T-helper 17 cell (primary cell): ENCODE data around the gene TUBGCP6. TPM values are rescaled to one million over a fixed set of nuclear protein-coding genes. Genes with fewer than 3 reads are reported as not detected.
A peak's percentile ranks its signal among the peaks of the same experiment; 100 is the strongest.

Experiments
- ATAC-seq: fragments of 150-1000 bp; cut with Tn5 transposase; 2 replicates; pipeline ENCODE4 v1.10.0; 2021; ENCODE audit warnings: mild to moderate bottlenecking, moderate library complexity
- DNase-seq, 3 donors: peaks; one replicate each; pipeline versions ENCODE4 v3.0.0 to v3.0.0-alpha.2; 2020 to 2021
- H3K9me3 ChIP-seq: one replicate; pipeline ENCODE4 v1.7.0; 2013; ENCODE audit warnings: low read length, mild to moderate bottlenecking; ENCODE audit not compliant: control insufficient read depth, poor library complexity, severe bottlenecking
- H3K27ac Mint-ChIP-seq: one replicate; pipeline ENCODE4 v1.8.0; 2022; ENCODE audit warnings: mild to moderate bottlenecking, moderate library complexity, mixed read lengths
- H3K27me3 Mint-ChIP-seq: one replicate; pipeline ENCODE4 v1.8.0; 2022; ENCODE audit warnings: mixed read lengths
- H3K36me3 Mint-ChIP-seq: one replicate; pipeline ENCODE4 v1.8.0; 2022; ENCODE audit warnings: low read depth, mixed read lengths
- H3K4me1 Mint-ChIP-seq: one replicate; pipeline ENCODE4 v1.8.0; 2022; ENCODE audit warnings: mild to moderate bottlenecking, mixed read lengths
- H3K4me3 Mint-ChIP-seq: one replicate; pipeline ENCODE4 v1.8.0; 2022; ENCODE audit warnings: mild to moderate bottlenecking, moderate library complexity, mixed read lengths
- total RNA-seq, 4 donors: library from RNA in 2 of 4; stranded (reverse) in 2 of 4; gene quantifications; one replicate each; pipeline ENCODE4 v1.2.3 and lab custom pipeline; 2022 to 2026

Gene TUBGCP6
- total RNA-seq, 2 donors from 2014 or later = 110 to 122 TPM

- no peaks in the 10 kb centered on the region for H3K36me3 Mint-ChIP-seq
- no peak for DNase-seq
- no peak overlapping the region for H3K27ac Mint-ChIP-seq
- no peaks in the 10 kb centered on the region for H3K27me3 Mint-ChIP-seq
- no peak for ATAC-seq
- no peaks in the 10 kb centered on the region for H3K9me3 ChIP-seq
- H3K4me3 Mint-ChIP-seq = no peak overlapping the region
- H3K4me1 Mint-ChIP-seq = peaks cover 2% of the 10 kb centered on the region
Observed at GRCh38 chr22:50283821-50284220, 39.0 kb upstream of the TUBGCP6 start.

GRCh38 chr22:50282361-50283155 is 37.7 kb upstream of the TUBGCP6 start:
- Mint-ChIP-seq H3K27me3 (no peaks in the 10 kb centered on the region), H3K27ac (no peak overlapping the region), H3K36me3 (no peaks in the 10 kb centered on the region), H3K4me1 (peaks cover 2% of the 10 kb centered on the region), H3K4me3 (no peak overlapping the region)
- no peak for DNase-seq
- ATAC-seq = no peak
- no peaks in the 10 kb centered on the region for H3K9me3 ChIP-seq

GRCh38 chr22:50281957-50282356 is 37.1 kb upstream of the TUBGCP6 start:
- no peak for ATAC-seq
- Mint-ChIP-seq H3K4me3 (no peak overlapping the region), H3K36me3 (no peaks in the 10 kb centered on the region), H3K27me3 (no peaks in the 10 kb centered on the region), H3K27ac (no peak overlapping the region), H3K4me1 (peaks cover 2% of the 10 kb centered on the region)
- H3K9me3 ChIP-seq = no peaks in the 10 kb centered on the region
- no peak for DNase-seq

DNA sequence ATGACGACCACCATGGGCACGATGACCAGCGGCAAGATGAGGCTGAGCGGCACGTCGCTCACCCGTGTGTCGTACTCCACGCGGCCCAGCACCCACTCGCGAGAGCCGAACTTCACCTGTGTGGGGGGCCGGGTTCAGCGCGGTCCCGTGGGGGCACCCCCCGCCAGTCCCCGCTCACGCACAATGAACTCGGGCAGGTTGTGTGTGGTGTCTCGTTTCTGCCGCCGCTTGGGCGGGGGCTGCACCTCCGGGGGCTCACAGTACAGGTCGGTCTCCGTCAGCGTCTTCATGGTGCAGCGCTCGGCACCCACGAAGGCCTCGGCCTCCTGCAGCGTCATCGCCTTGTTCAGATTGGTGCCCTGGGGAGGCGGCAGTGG is 36.5 kb upstream of the TUBGCP6 start:
- no peak for ATAC-seq
- no peak for DNase-seq
- no peaks in the 10 kb centered on the region for H3K9me3 ChIP-seq
- no peak overlapping the region for H3K4me3 Mint-ChIP-seq
- peaks cover 2% of the 10 kb centered on the region for H3K4me1 Mint-ChIP-seq
- no peak overlapping the region for H3K27ac Mint-ChIP-seq
- H3K27me3 Mint-ChIP-seq = no peaks in the 10 kb centered on the region
- no peaks in the 10 kb centered on the region for H3K36me3 Mint-ChIP-seq

DNA sequence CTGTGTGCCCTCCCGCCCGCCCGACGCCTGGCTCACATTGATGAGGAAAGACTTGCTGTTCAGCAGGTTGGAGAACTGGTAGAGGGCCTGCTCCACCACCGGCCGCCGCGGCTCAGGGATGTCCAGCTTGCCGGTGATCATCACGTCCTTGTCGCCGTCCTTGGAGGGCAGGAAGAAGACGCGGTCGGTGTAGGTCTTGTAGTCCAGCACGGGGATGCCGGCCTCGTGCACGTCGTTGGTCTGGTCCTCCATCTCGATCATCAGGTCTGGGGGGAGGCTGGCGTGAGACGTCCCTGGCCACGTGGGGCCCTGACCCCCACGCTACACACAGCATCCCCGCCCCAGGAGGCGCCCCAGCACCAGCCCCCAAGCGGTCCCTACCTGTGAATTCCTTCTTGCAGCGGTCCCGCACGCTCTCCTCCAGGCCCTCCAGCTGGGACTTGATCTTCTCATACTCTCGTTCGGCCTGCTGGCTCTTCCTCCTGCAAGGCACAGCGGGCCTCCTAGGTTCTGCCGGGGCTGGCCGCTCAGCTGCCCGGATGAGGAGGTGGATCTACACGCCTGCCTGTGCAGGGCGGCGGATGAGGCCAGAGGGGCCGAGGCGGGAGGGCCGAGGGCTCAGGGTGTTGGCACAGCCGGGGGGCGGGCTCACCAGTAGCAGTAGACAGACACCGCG is 36.0 kb upstream of the TUBGCP6 start:
- H3K36me3 Mint-ChIP-seq = no peaks in the 10 kb centered on the region
- no peaks in the 10 kb centered on the region for H3K9me3 ChIP-seq
- DNase-seq (no peak), ATAC-seq (no peak)
- no peak overlapping the region for H3K27ac Mint-ChIP-seq
- H3K4me1 Mint-ChIP-seq = peaks cover 2% of the 10 kb centered on the region
- no peaks in the 10 kb centered on the region for H3K27me3 Mint-ChIP-seq
- no peak overlapping the region for H3K4me3 Mint-ChIP-seq

GRCh38 chr22:50280022-50280707 is 35.3 kb upstream of the TUBGCP6 start:
- no peak overlapping the region for H3K27ac Mint-ChIP-seq
- peaks cover 2% of the 10 kb centered on the region for H3K4me1 Mint-ChIP-seq
- H3K36me3 Mint-ChIP-seq = no peaks in the 10 kb centered on the region
- H3K9me3 ChIP-seq = no peaks in the 10 kb centered on the region
- DNase-seq (no peak), ATAC-seq (no peak)
- H3K4me3 Mint-ChIP-seq = no peak overlapping the region
- no peaks in the 10 kb centered on the region for H3K27me3 Mint-ChIP-seq

GRCh38 chr22:50278956-50279619 is 34.3 kb upstream of the TUBGCP6 start:
- DNase-seq = no peak
- no peak overlapping the region for H3K4me3 Mint-ChIP-seq
- ATAC-seq = no peak
- no peak overlapping the region for H3K27ac Mint-ChIP-seq
- peaks cover 2% of the 10 kb centered on the region for H3K4me1 Mint-ChIP-seq
- H3K27me3 Mint-ChIP-seq = no peaks in the 10 kb centered on the region
- no peaks in the 10 kb centered on the region for H3K9me3 ChIP-seq
- no peaks in the 10 kb centered on the region for H3K36me3 Mint-ChIP-seq

- no peaks in the 10 kb centered on the region for H3K27me3 Mint-ChIP-seq
- H3K27ac Mint-ChIP-seq = no peak overlapping the region
- H3K4me1 Mint-ChIP-seq = peaks cover 5% of the 10 kb centered on the region
- ATAC-seq (no peak), DNase-seq (no peak)
- H3K4me3 Mint-ChIP-seq = no peak overlapping the region
- no peaks in the 10 kb centered on the region for H3K36me3 Mint-ChIP-seq
- no peaks in the 10 kb centered on the region for H3K9me3 ChIP-seq
Observed at GRCh38 chr22:50278461-50278860, 33.6 kb upstream of the TUBGCP6 start.

DNA sequence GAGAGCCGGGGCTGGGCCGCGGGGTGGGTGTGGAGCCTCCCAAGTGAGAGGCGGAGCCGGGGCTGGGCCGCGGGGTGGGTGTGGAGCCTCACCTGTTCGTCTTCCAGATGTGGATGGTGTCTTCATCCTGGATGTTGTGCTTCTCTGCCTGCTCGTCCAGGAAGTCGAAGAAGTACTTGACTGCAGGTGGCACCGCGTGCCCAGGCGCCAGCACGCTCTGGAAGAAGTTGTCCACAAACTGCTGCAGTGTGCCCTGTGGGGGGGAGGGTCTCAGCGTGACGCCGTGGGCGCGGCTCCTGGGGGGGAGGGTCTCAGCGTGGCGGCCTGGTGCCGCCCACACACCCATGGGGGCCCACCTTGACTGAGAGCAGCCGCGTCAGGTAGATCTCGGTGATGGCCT is 32.9 kb upstream of the TUBGCP6 start:
- no peaks in the 10 kb centered on the region for H3K27me3 Mint-ChIP-seq
- peaks cover 5% of the 10 kb centered on the region for H3K4me1 Mint-ChIP-seq
- H3K36me3 Mint-ChIP-seq = no peaks in the 10 kb centered on the region
- DNase-seq (no peak), ATAC-seq (no peak)
- no peak overlapping the region for H3K27ac Mint-ChIP-seq
- H3K9me3 ChIP-seq = no peaks in the 10 kb centered on the region
- H3K4me3 Mint-ChIP-seq = no peak overlapping the region

DNA sequence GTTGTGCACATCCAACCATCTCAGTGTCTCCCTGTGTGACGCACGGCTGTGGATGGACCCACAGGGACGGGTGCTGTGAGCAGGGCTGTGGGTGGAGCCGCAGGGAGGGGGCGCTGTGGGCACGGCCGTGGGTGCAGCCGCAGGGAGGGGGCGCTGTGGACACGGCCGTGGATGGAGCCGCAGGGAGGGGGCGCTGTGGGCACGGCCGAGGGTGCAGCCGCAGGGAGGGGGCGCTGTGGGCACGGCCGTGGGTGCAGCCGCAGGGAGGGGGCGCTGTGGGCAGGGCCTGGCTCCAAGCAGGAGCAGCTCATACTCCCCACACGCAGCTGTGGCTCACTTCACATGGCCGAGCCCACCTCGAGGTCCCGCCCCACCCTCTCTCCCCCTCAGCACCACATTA is 31.3 kb upstream of the TUBGCP6 start:
- H3K9me3 ChIP-seq = no peaks in the 10 kb centered on the region
- H3K27me3 Mint-ChIP-seq = no peaks in the 10 kb centered on the region
- ATAC-seq = peak; percentile 82
- H3K36me3 Mint-ChIP-seq = no peaks in the 10 kb centered on the region
- H3K4me1 Mint-ChIP-seq = peaks cover 5% of the 10 kb centered on the region
- peak; percentile 47 to 63 (median 56) for DNase-seq
- no peak overlapping the region for H3K4me3 Mint-ChIP-seq
- H3K27ac Mint-ChIP-seq = no peak overlapping the region

DNA sequence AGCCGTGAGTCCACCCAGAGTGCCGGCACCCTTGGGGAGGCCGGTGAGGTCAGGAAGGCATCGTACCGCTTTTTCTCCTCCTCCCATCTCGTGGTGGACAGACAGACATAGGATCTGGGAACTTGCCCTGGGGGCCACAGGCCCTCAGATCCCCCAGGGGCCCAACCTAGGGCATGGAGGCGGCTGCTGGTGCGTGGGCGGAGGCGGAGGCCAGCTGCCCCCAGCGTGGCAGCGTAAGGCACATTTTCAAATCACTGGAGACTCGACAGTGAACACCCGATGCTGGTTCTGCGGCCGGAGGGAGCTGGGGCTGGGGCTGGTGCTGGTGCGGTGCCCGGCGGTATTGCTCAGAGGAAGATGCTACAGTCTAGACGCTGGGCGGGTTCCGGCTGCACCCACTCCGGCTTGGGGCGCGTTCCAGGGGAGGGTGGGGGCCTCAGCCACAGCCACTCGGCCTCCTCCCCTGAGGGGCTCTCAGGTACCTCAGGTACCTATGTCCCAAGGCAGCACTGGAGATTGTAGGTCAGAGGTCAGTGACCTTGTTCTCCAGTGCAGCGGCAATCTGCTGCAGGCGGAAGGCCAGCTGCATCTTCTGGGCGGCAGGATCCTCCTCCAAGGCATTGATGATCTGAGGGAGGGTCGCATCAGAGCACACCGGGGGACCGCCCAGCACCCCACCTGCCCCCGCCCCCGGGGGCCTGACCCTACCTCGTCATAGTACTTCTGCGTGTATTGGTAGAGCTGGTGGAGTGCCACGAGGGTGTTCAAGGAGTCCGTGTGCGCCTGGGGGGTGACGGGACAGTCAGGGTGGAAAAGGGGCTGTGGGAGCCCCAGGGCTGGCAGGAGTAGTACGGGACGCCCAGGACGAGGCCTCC is 30.6 kb upstream of the TUBGCP6 start:
- no peaks in the 10 kb centered on the region for H3K9me3 ChIP-seq
- H3K36me3 Mint-ChIP-seq = no peaks in the 10 kb centered on the region
- DNase-seq = no peak
- ATAC-seq = no peak
- H3K4me1 Mint-ChIP-seq = peaks cover 5% of the 10 kb centered on the region
- no peak overlapping the region for H3K4me3 Mint-ChIP-seq
- no peak overlapping the region for H3K27ac Mint-ChIP-seq
- no peaks in the 10 kb centered on the region for H3K27me3 Mint-ChIP-seq

DNA sequence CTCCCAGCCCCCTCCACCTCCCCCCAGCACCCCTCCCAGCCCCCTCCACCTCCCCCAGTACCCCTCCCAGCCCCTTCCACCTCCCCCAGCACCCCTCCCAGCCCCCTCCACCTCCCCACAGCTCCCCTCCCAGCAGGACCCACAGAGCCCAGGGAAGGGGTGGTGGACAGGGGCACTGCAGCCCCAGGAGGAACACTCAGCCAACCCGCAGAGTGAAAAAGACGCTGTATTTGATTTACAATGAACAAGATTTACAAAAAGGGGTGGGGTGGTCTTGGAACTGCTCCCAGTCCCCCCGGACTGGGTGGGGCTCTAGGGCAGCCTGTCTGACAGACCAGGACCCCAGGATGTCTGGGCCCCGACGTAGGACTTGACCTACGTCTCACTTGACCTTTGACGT is 29.9 kb upstream of the TUBGCP6 start:
- DNase-seq (no peak), ATAC-seq (no peak)
- Mint-ChIP-seq H3K27me3 (no peaks in the 10 kb centered on the region), H3K36me3 (no peaks in the 10 kb centered on the region), H3K27ac (no peak overlapping the region), H3K4me1 (peaks cover 5% of the 10 kb centered on the region), H3K4me3 (no peak overlapping the region)
- no peaks in the 10 kb centered on the region for H3K9me3 ChIP-seq
